T-helper 1 cell (primary cell): ENCODE data around the gene KRTAP12-3.
"Not testable (repeated sequence)": the region's sequence is repeated elsewhere in the genome, so short reads cannot be mapped to it uniquely, and the experiment has no call there.

ENCODE experiments used
- DNase-seq, 5 donors: peaks; one replicate each; pipeline ENCODE4 v3.0.0-alpha.2; 2012 to 2020

Gene KRTAP12-3

DNA sequence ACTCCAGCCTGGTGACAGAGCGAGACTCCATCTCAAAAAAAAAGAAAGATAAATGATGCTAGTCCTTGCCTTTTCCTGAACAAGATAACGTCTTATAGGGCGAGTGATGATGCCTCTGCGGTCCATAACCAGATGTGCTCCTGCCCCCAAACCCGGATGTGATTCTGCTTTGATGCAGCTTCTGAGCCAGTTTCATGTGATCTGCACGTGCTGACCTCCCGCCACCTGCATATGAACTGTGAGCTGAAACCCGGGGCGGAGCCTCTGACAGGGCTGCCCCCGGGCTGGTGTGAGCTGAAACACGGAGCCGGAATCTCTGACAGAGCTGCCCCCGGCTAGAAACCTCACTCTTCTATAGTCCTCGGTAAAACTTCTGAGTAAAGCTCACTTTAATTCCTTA lies 4.6 kb upstream of the KRTAP12-3 start:
- no peak for DNase-seq

DNA sequence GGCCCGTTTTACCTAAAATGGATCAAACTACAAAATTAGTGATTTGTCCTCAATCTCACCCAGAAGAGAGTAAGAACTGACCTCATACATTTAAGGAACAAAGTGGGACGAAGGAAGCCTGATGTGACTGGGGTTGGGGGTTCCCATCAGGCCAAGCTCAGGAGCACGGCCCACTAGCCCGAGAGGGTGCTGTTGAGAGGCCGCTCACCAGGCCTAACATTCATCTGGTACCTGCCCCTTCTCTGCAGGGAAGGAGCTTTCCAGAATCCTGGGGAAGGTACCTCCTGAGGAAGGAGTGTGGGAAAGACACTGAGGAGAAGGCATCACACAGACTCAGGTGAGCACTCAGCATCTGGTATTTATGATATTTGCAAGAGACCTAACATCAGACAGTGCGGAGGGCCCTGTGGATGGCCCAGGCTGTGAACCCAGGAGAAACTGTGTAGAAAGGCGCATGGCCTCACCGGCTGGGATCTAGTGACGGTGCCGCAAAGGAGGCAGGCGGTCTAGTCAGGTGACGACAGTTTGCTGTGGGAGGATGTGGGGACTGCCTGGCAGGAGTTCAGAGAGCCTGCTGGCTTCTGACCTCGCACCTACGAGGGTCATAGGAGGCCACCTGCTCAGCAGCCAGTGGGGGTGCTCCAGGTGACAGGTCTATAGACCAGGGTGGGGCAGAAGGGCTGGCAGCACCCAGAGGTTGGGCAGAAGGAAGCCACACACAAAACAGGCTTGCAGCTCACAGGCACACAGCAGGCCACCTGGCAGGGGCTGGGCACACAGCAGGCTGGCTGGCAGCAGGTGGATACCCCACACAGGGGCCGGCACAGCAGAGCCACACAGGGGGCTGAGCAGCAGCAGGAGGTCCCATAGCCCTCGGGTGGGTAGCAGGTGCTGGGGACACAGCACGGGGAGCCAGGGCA lies 3.8 kb upstream of the KRTAP12-3 start:
- peak; percentile 44 to 70 (median 61) for DNase-seq

DNA sequence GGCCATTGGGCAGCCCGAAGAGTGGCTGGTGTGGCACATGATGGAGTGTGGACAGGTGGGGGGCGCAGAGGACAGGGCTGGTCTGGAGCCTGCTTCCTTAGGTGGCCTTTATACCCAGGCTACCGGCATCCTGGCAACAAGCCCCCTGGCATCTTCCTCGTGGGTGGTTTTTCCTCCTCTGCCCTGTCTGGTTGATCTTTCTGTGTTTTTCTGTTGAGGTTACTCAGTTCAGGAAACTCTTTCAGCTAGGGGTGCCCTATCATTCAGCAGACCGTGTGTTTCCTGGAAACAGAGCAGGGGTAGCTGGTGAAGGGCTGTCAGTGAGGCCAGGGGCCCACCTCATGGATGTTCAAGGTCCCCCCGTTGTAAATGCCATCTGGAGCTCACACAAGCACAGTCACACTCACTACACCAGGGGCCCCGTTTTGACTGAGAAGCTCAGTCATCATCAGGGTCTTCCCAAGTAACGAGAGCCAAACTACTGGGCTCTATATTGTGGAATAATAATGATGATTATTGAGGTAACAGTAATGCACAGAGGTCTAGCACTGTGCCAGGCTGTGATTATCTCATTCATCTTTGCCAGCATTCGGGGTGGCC lies 3.1 kb upstream of the KRTAP12-3 start, which contains the start of gene KRTAP12-4:
Gene KRTAP12-4, minus strand, starts transcription at position 84 of the 600 bp plus-strand sequence. Its CDS starts 45 bp downstream, at position 39.
- peak in 1 of 5 donors; percentile 55 for DNase-seq

DNA sequence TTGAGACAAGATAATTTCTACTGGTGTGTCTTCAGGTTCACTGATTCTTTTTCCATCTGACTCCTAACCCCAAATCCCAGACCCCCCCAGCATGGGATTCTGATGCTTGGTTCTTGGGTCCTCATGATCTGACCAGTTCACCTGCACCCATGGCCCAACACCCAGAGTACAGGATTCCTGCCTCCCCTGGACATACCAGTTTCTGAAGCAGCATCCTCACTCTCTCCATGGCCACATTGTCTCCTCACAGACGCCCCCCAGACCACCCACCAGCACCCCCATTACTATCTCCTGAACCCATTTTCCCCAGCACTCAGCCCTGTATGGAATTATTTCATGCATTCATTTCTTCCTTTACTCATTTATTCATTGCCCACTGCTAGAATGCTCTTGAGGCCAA lies 864 bp upstream of the KRTAP12-3 start:
- no peak for DNase-seq

DNA sequence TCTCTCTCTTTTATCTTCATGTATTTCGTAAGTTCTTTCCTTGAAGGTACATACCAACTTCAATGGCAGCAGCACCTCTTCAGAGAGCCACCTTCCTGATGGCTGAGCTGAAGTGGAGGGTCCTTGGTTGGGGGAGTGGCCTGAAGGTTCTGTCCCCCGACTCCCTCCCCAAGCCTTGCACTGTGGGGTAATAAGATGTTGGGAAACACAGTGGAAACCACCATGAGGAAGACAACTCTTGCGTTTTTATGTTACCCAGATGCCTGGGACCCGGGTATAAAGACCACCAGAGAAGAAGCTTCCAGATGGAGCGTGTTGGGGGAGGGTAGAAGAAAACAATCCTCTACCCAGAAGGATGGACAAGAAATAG lies 794 bp downstream of the KRTAP12-3 start:
- no peak for DNase-seq

DNA sequence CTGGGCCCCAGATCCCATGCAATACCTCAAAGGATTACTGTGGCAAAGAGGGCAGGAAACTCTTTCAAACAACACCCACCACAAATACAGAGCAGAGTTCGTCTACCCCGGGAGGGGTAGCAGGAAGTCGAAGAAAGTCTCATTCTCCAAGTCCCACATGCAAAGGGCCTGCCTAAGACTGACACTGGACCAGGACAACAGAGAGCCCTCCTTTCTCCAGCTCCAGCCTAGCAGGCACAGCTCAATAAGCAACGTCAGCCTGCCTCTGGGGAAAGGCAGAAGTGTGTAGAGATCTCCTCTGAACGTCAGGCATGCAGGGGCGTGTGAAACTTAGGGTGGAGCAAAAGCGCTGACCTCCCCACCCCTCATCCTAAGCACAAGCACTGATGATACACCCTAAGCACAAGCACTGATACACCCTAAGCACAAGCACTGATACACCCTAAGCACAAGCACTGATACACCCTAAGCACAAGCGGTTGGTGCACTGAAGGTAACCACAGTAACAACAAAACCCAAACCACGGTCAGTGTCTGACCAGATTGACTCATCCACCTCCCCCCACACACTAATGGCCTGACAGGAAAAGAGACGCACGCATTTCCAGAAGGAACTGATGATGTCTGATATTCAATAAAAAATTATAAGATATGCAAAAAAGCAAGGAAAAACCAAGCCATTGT lies 1.3 kb downstream of the KRTAP12-3 start:
- DNase-seq = peak in 1 of 5 donors; percentile 70

DNA sequence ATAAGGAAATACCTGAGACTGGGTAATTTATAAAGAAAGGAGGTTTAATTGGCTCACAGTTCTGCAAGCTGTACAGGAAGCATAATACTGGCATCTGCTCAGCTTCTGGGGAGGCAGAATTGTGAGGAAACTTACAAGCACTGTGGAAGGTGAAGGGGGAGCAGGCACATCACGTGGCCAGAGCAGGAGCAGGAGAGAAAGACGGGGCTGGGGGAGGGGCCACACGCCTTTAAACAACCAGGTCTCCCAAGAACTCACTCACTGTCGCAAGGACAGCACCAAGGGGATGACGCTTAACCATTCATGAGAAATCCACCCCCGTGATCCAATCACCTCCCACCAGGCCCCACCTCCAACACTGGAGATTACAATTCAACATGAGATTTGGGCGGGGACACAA lies 3.8 kb downstream of the KRTAP12-3 start:
- DNase-seq = not testable (repeated sequence)

DNA sequence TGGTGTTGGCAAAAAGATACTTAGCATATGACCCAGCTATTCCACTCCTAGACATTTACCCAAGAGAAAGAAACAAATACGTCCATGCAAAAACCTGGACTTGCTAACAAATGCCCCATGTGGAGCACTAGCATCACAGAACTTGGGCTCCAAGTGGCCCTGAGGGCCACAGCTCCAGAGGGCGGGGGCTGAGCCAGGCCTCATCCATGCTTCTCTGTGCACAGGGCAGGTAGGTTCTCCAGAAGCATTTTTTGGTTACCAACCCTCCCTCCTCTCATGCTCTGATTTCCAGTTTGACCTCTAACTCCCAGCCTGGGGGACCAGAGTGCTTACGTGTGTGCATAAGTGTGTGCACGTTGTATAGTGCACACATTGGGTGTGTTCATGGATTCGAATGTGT lies 7.0 kb downstream of the KRTAP12-3 start:
- no peak for DNase-seq

DNA sequence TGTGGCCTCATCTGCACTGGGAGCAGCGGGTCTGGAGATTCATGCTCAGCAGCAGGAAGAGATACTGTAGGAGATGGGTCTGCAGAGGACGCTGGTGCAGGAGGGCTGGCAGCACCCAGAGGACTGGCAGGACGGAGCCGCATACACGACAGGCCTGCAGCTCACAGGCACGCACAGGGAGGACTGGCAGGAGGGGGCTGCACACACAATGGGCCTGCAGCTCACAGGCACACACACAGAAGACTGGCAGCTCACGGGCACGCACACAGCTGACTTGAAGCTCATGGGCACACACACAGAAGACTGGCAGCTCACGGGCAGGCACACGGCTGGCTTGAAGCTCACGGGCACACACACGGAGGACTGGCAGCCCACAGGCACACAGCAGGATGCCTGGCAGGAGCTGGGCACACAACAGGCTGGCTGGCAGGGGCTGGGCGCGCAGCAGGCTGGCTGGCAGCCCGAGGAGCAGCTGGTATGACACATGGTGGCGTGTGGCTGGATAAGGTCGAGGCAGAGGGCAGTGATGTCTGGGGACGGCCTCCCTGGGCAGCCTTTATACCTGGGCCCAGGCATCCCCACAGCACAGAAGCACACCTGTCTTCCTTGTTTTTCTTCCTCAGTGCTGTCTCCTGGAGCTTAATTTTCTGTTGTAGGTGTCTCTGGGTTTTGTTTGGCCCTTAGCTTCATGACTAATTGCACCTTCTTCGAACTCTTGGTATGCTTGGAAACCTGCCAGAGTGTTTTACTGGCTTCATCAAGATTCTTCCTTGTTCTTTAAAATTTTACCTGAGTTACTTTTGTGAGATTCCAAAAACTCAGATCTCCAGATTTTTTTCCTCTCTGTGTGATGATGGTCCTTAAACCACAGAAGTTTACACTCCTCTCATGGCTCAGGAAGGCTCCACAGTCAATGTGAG lies 8.9 kb downstream of the KRTAP12-3 start, which contains the start of gene KRTAP12-2:
Gene KRTAP12-2, minus strand, starts transcription at position 527 of the 920 bp plus-strand sequence. Its CDS starts 41 bp downstream, at position 486.
- no peak for DNase-seq

DNA sequence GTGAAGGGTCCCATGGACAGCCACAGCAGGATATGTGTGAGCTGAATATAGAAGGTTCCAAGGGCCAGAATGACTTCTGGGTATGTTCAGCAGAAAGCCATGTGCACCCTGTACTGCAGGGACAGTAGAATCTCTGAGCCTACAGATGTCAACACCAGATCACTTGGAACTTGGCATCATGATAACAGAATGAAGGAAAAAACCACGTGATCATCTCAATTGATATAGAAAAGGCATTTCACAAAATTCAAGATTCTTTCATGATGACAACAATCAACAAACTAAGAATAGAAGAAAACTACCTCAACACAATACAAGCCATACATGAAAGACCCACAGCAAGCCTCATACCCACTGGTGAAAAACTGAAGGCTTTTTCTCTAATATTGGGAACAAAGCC lies 9.9 kb downstream of the KRTAP12-3 start:
- DNase-seq = no peak

DNA sequence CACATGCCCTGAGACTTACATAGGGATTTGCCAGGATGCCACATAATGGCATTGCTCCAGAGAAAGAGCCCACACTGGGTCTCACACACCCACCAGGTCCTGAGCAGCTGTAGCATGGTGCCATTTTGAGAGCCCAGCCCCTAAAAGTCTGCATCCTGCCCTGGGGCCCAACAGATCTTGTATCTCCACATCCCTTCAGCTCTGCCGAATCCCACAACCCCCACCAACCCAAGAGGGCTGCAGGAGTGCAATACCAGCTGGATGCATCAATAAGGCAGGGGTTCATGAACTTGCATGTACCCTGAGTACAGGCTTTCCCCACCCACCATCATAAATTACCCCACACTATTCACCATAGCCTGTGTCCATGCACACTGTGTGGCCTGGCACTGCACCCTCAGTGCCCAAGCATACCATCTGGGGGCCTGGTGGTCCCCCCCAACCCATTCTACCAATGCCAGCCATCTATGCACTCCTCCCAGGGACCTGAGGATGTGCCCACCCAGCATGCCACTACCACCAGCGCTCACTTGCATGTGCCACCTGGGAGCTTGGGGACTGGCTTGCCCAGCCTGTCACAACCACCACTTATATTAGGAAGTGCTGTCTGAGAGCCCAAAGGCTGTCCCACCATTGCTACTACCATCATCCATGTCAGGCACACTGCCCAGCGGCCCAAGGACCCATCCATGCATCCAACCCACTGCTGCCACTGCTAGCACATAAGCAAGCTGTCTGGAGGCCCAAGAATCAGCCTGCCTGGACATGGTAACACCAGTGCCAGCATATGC lies 13.1 kb downstream of the KRTAP12-3 start:
- no peak for DNase-seq

DNA sequence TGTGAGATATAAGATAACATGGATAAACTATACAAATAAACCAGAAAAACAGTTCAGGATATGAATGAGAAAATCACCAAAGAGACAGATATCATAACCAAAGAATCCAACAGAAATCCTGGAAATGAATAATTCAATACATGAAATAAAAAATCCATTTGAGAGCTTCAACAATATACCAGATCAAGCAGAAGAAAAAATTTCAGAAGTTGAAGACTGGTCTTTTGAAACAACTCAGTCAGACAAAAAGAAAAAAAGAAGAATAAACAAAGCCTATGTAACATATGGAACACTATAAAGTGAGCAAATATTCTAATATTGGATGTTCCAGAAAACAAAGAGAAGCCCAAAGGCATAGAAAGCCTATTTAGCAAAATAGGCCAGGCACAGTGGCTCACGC lies 14.2 kb downstream of the KRTAP12-3 start:
- DNase-seq = no peak

DNA sequence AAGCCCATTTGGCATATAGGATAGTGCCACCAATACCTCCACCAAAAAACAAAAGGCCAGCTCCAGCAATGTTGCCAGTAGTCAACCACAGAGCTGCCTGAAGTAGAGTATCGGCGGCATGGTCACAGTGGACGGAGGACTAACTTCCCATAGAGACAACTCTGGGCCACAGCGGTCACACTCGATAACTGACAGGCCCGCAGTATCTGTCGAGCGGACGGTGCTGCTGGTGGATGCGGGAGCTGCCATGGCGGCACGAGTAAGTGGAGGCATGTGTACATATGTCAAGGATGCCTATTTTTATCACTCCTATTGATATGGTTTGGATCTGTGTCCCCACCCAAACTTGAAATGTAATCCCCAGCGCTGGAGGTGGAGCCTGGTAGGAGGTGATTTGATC lies 20.1 kb downstream of the KRTAP12-3 start:
- DNase-seq = no peak

DNA sequence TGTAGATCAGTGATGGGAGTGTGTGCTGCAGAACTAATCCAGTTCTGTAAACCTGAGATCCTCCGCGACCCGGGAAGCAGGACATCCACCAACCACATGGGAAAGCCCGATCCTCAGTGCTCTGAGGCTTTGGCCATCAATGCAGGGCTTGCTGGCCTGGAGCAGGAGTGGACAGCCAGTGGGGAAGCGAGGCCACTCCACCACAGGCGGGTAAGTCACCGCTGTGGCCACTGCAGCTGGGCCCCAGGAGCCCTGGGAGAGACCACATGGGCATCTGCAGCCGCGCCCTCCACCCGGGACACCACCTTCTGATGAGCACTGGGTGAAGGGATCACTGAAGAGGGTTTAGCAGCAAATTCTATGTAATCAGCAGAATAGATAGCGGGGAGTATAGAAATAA lies 23.4 kb downstream of the KRTAP12-3 start:
- DNase-seq = no peak

DNA sequence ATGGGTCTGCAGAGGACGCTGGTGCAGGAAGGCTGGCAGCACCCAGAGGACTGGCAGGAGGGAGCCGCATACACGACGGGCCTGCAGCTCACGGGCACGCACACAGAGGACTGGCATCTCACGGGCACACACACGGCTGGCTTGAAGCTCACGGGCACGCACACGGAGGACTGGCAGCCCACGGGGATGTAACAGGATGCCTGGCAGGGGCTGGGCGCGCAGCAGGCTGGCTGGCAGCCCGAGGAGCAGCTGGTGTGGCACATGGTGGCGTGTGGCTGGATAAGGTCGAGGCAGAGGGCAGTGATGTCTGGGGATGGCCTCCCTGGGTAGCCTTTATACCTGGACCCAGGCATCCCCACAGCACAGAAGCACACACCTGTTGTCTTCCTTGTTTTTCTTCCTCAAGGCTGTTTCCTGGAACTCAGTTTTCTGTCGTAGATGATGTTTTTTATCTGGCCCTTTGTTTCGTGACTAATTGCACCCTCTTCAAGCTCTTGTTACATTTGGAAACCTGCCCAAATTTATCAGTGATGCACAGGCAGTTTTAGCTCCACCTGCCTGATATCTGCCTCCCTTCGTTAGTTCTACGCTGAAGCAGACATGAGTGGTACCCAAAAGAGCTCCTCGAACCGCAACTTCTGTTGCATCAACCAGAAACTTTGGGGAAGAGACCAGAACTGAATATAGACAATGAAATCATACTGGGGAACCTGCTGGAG lies 24.3 kb downstream of the KRTAP12-3 start, which contains the start of gene KRTAP12-1:
Gene KRTAP12-1, minus strand, starts transcription at position 303 of the 719 bp plus-strand sequence. Its CDS starts 40 bp downstream, at position 263.
- DNase-seq = no peak

DNA sequence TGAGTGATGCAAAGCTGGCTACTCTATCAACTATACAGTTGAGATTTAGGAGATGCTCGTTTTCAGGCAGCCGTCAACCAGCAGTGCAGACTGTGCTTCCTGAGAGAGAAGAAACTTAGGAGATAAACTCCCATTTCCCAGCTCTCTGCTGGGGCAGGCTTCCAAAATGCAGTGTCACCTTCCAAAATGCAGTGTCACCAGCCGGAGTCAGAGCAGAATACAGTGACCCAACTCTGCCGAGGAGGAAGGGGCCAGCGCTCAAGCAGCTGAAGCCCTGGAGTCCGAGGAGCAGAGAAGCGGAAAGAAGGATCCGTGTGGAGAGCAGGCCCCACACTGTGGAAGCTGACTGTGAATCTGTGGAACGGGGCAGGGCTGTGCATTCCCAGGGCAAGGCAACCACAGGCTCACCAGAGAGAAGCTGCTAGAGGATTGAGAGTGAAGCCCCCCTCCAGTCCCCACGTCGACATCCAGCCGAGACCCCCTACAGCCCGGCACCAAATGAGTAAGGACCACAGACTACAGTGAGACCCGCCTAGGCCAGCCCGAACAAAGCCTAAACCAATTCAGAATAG lies 24.9 kb downstream of the KRTAP12-3 start:
- no peak for DNase-seq

DNA sequence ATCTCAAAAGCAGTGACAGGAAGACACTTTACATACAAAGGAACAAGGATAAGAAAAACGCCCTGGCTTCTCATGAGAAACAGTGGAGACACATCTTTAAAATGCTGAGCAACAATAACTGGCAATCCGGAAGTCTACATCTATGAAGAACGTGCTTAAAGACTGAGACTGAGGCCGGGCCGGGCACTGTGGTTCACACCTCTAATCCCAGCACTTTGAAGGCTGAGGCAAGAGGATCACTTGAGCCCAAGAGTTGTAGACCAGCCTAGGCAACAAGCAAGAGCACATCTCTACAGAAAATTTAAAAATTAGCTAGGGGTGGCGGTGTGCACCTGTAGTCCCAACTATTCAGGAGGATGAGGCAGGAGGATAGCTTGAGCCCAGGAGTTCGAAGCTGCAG lies 26.3 kb downstream of the KRTAP12-3 start:
- no peak for DNase-seq

DNA sequence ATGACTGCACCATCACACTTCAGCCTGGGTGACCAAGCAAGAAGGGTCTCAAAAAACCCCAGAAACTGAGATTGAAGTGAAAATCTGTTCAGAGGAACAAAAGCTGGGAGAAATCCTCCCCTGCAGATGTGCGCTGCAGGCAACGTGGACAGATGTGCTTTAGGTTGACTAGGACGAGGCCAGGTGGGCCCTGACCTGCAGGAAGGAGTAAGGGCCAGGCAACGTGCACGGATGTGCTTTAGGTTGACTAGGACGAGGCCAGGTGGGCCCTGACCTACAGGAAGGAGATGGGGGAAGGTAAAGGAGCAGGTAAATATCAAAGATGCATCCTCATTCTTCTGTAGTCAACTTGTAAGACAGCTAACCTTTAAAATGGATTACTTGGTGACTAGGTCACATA lies 26.8 kb downstream of the KRTAP12-3 start:
- no peak for DNase-seq

DNA sequence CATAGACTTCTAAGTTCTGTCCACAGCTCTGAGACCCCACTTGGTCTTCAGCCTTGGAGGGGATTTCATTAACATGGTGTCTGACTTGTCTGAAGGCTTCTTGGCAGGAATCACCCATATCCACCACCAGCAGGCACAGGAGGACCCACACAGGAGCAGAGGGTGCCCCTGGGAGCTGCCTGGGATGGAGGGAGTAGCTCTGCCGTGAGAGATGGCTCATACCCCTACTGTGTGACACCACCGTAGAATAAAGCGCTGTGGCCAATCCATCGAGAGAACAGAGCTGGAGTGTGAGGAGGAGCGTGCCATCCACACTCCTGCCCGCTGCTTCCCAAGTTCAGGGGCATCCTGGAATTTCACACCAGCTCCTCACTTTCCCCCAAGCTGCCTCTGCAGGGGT lies 27.3 kb downstream of the KRTAP12-3 start:
- not testable (repeated sequence) for DNase-seq
